ENCODE results near the gene BICDL1. TPM values are rescaled to one million over a fixed set of nuclear protein-coding genes. Genes with fewer than 3 reads are reported as not detected.
A peak's percentile ranks its signal among the peaks of the same experiment; 100 is the strongest.

Gene BICDL1
- total RNA-seq, 2 donors from 2014 or later, result 6.6 to 9.1 TPM

DNA sequence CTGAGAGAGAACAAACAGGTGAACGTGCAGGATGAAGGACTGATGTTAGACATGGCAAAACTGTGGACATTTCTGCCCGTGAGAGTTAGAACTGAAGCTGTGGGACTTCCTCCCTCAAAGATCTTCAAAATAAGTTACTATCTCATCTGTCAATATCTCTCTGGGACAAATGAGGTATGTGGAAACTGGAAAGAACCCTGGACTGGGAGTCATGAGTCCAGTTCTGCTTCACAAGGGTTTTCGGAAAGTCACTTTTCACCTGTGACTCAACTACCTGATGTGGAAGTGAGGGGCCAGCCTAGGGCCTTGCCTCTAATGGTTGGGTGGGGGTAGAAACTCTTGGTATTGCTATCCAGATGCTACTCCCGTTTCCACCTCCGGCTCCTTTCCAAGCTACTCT lies 80.2 kb downstream of the BICDL1 start:
- no peak for ATAC-seq
- intact Hi-C loops (cut with DNase I, micrococcal nuclease), result no loop called here
- no peak for DNase-seq

- ATAC-seq (no peak), DNase-seq (no peak)
- intact Hi-C loops (cut with DNase I, micrococcal nuclease), result no loop called here
These were observed 82.5 kb downstream of the BICDL1 start for GRCh38 chr12:120071493-120072020.

GRCh38 chr12:120072472-120073249 lies 83.6 kb downstream of the BICDL1 start:
- DNase-seq (no peak), ATAC-seq (no peak)
- intact Hi-C loops (cut with DNase I, micrococcal nuclease), result no loop called here

DNA sequence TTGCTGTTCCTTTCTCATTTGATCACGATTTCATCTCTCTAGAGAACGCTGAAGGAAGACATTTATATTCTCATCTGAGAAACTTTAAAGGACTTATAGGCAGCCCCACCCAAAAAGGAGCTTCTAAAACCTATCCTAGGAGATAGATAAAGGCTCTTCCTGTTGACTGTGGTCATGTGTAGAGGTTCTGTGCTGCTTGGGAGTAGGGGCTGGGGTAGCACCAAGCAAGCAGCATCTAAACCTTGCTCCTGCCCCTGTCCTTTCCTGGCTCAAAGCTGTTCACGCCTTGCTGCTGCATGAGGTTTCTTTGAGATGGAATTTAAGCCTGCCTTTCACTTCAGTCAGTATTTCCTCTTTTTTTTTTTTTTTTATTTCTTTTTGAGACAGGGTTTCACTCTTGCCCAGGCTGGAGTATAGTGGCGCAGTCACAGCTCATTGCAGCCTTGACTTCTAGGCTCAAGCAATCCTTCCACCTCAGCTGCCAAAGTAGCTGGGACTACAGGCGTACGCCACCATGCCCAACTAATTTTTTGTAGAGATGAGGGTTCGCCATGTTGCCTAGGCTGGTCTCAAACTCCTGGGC lies 86.1 kb downstream of the BICDL1 start:
- no peak for DNase-seq
- intact Hi-C loops (cut with DNase I, micrococcal nuclease), result no loop called here
- ATAC-seq, result no peak

GRCh38 chr12:120076651-120077050 lies 87.6 kb downstream of the BICDL1 start:
- DNase-seq, result no peak
- intact Hi-C loops (cut with DNase I, micrococcal nuclease), result no loop called here

GRCh38 chr12:120077260-120077659 lies 88.2 kb downstream of the BICDL1 start:
- intact Hi-C loops (cut with DNase I, micrococcal nuclease), result no loop called here
- DNase-seq, result no peak
- ATAC-seq, result no peak

More at GRCh38 chr12:120076651-120077050, 87.6 kb downstream of the BICDL1 start:
- no peak for ATAC-seq

- intact Hi-C loops (cut with DNase I, micrococcal nuclease), result no loop called here
- ATAC-seq (peak; percentile 67), DNase-seq (no peak)
These were observed 89.8 kb downstream of the BICDL1 start for GRCh38 chr12:120078868-120079267.

DNA sequence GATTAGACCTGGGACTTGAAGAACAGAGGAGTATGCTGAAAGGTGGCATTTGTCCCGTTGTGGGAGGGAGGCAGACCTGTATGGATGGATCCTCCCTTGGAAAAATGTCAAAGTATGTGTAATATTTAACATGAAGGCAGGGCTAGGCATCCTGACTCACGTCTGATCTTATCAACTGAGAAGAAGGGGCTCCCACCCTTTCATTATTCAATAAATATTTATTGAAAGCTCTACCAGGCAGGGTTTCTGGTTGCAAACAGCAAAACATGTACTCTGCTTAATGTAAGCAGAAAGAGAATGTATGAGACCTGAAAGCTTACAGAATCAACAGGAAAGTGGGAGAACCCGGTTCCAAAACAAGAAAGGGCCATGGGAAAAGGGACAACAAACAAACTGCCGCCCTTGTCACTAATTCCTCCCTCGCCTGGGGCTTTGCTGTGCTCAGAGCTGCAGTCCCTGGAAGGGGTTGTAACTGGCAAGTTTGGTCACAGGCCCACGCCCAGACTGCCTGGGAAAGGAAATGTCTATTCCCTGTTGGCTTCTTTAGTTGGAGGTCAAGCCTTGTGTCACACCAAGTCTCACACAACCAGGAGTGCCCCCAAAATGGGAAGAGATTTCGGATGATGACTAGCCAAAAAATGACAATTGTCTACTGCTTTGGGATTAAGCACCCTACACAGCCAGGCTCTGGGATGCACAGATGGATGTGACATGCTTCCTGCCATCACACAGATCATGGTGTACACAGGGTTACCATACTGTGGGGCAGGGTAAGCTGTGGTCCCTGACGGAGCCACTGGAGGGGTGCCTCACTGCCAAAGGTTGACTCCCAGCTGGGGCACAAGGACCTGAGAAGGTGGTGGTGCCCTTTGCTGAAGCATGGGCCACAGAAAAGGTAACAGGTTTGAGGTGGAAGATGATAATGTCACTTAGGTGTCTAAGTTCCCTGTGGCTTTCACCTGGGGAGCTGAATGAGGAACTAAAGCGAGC lies 90.7 kb downstream of the BICDL1 start:
- peak; percentile 92 for ATAC-seq
- intact Hi-C loops (cut with DNase I, micrococcal nuclease), result loop anchor here in 1 of 2 donors (10.0 kb wide), 1 partner anchor 95 kb away; the partner anchor contains the start of gene BICDL1
- DNase-seq, result no peak

GRCh38 chr12:120081641-120082040 lies 92.6 kb downstream of the BICDL1 start:
- DNase-seq, result no peak
- intact Hi-C loops (cut with DNase I, micrococcal nuclease), result loop anchor here in 1 of 2 donors (10.0 kb wide), 1 partner anchor 97 kb away; the partner anchor contains the start of gene BICDL1
- no peak for ATAC-seq

DNA sequence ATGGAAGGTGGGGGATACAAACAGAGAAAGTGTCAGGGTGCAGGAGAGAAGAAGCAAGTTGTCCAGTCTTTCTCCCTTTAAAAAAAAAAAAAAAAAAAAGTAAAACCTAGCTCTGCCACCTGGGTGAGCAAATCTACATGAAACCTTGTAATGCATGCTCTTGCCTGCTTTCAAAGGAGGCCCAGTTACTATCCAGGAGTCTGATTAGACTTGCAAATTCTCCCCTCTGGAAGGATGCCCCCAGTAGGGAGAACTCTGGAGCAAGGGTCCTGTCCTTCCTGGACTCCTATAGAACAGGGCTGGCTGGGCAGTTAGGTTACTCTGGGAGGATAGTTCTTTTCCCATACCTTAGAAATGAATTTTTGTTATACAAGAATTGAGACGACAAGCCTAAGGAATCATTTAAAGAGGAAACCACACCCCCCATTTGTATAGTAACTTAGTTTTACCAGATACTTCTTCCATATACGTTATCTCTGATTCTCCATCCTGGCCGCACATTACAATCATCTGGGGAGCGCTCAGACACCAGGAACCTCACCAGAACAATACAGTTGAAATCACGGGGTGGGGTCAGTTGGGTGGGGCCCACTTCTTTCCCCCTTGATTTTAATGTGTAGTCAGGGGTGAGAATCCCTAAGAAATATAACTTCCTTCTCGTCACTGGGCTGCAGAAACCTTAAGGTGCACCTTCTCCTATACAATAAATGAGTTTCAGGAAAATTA lies 97.0 kb downstream of the BICDL1 start:
- intact Hi-C loops (cut with DNase I, micrococcal nuclease), result loop anchor here in 1 of 2 donors (10.0 kb wide), 1 partner anchor 101 kb away; the partner anchor contains the start of gene BICDL1
- ATAC-seq (no peak), DNase-seq (no peak)

- DNase-seq (peak; percentile 98), ATAC-seq (peak; percentile 92)
- intact Hi-C loops (cut with DNase I, micrococcal nuclease), result loop anchor here in 1 of 2 donors (10.0 kb wide), 1 partner anchor 102 kb away; the partner anchor contains the start of gene BICDL1
These were observed 98.0 kb downstream of the BICDL1 start for GRCh38 chr12:120086801-120087621.

DNA sequence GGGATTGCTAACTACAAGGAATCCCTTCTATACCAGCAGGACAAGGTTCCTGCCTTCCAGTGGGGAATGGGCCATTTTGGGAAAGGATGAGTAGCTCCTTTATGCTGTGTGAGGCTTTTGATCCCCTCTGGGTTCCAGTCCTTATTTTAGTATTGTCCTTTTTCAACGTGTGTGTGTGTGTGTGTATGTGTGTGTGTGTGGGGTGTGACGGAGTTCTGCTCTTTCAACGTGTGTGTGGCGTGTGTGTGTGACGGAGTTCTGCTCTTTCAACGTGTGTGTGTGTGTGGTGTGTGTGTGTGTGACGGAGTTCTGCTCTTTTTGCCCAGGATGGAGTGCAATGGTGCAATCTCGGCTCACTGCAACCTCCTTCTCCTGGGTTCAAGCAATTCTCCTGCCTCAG lies 100.1 kb downstream of the BICDL1 start:
- intact Hi-C loops (cut with DNase I, micrococcal nuclease), result loop anchor here in 1 of 2 donors (10.0 kb wide), 1 partner anchor 104 kb away; the partner anchor contains the start of gene BICDL1
- no peak for ATAC-seq
- no peak for DNase-seq

DNA sequence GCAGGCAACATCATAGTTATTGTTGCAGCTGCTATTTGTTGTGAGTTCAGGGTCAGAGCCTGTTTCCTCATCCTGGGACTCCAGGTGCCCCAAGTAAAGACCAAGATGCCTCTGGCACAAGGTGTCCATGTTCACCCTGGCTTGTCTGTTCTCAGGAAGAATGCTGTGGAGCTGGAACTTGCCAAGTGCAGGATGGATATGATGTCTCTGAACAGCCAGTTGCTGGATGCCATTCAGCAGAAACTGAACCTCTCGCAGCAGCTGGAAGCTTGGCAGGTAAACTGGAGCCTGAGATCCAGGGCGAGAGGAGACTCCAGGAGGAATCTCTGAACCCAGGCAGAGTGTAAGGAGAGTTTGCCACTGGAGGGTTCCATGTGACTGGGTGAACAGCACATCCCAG lies 100.8 kb downstream of the BICDL1 start:
- DNase-seq (no peak), ATAC-seq (no peak)
- intact Hi-C loops (cut with DNase I, micrococcal nuclease), result loop anchor here in 1 of 2 donors (10.0 kb wide), 1 partner anchor 105 kb away; the partner anchor contains the start of gene BICDL1

GRCh38 chr12:120090206-120090605 lies 101.2 kb downstream of the BICDL1 start:
- ATAC-seq, result no peak
- no peak for DNase-seq
- intact Hi-C loops (cut with DNase I, micrococcal nuclease), result no loop called here

DNA sequence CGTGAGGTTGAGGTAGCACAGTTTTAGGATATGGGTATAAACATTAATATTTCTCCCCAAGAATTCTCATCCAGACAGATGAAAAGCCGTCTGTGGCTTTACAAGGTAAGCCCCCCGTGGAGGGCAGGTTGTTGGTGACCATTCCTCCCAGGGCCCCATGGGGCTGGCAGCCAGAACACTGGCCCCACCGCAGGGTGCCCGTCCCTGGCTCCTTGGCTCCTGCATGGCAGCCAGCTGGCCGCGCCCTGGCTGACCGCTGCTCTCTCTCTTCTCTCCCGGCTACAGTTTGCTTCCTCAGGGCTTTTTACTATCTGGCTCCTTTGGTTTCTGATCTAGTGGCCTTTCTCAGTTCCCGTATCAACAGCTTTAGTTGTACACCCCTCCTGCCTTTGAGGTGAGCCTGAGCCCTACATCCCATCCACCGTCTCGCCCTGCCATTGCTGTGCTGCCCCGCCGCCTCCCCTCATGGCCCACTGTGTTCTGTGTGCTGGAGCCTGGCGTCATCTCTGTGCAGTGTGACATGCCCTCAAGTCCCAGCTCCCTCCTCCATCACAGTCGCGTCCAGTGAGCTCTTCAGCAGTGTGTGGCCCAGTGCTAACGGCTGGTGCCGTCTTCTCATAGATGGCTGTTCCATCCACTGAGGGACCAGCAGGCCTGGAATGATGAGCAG lies 101.7 kb downstream of the BICDL1 start:
- intact Hi-C loops (cut with DNase I, micrococcal nuclease), result no loop called here
- ATAC-seq (no peak), DNase-seq (no peak)

DNA sequence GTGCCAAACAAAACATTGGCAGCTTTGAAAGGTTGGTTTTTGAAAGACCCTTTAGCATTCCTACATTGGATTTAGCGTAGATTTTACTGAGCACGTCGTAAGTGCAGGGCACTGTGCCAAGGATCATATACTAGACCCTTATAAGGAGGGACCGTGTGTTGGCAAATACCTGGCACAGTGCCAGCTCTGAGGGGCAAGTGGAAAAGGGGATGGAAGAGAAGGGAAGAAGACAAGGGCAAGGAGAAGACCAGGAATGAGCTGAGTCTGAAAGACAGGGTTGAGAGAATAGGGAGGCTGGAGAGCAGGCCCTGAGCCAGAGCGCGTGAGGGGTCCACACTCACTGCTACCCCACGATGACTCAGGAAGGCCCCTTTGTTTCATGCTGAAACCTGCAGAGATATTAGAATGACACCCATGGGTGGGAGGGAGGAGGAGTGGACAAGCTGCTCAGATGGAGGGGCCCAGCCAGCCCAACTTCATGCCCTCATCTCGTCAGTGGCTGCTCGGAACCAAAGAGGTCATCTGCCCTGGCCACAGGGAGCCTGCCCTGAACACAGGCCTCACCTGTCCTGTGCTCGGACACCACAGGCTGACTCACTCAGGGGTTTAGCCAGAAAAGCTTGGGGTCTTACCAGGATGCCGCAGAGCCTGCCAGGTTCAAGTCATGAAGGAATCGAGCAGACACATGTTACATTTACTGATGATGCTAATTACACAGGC lies 102.5 kb downstream of the BICDL1 start:
- DNase-seq (no peak), ATAC-seq (no peak)
- intact Hi-C loops (cut with DNase I, micrococcal nuclease), result no loop called here

Data from left colon (tissue), 2 donors.